Ascending aorta (tissue), 2 donors: ENCODE measurements around the gene DENND5B. TPM values are rescaled to one million over a fixed set of nuclear protein-coding genes. Genes with fewer than 3 reads are reported as not detected.

Experiments
- DNase-seq, 2 donors: peaks; one replicate each; pipeline ENCODE4 v3.0.0-alpha.2; 2019; ENCODE audit warnings: low spot score in 2 of 2
- H3K27ac ChIP-seq, 2 donors: fragments of 200-600 bp; sonication (generic); one replicate each; pipeline ENCODE4 v1.5.1; 2016 to 2017; ENCODE audit warnings: mild to moderate bottlenecking in 1 of 2
- H3K27me3 ChIP-seq: fragments of 200-600 bp; sonication (generic); one replicate; pipeline ENCODE4 v1.5.1; 2017
- H3K36me3 ChIP-seq, 2 donors: fragments of 200-600 bp; sonication (generic); one replicate each; pipeline ENCODE4 v1.5.1; 2016
- H3K4me1 ChIP-seq, 2 donors: fragments of 200-600 bp; sonication (generic); one replicate each; pipeline ENCODE4 v1.5.1; 2016 to 2017; ENCODE audit warnings: mild to moderate bottlenecking in 1 of 2
- H3K4me3 ChIP-seq, 2 donors: fragments of 200-600 bp; sonication (generic); one replicate each; pipeline ENCODE4 v1.5.1; 2016 to 2017; ENCODE audit warnings: mild to moderate bottlenecking in 1 of 2
- H3K9me3 ChIP-seq, 2 donors: fragments of 200-600 bp; sonication (generic); one replicate each; pipeline ENCODE4 v1.5.1; 2016
- intact Hi-C: fragments of 100-400 bp; cut with DNase I; formaldehyde crosslinking; loops from one replicate; pipeline ENCODE4 v1.15.1; 2023
- total RNA-seq: library from RNA; depleted of rRNA; stranded (reverse); fragments of >200 nt; gene quantifications from one replicate; pipeline ENCODE4 v1.1.0, GENCODE V29; 2016
- TF ChIP-seq, protein P1 (sequence below), 3 experiments: fragments of 200-600 bp in 2 of 3; fragments of 450-650 bp in 1 of 3; sonication (generic) in 2 of 3; IDR thresholded peaks; one replicate each; pipeline ENCODE4 v1.5.1; 2016 to 2019; ENCODE audit warnings: antibody characterized with exemption in 3 of 3, mild to moderate bottlenecking in 1 of 3, moderate library complexity in 1 of 3

Gene DENND5B
- total RNA-seq, 1 donor from 2014 or later: 4.7 TPM

DNA sequence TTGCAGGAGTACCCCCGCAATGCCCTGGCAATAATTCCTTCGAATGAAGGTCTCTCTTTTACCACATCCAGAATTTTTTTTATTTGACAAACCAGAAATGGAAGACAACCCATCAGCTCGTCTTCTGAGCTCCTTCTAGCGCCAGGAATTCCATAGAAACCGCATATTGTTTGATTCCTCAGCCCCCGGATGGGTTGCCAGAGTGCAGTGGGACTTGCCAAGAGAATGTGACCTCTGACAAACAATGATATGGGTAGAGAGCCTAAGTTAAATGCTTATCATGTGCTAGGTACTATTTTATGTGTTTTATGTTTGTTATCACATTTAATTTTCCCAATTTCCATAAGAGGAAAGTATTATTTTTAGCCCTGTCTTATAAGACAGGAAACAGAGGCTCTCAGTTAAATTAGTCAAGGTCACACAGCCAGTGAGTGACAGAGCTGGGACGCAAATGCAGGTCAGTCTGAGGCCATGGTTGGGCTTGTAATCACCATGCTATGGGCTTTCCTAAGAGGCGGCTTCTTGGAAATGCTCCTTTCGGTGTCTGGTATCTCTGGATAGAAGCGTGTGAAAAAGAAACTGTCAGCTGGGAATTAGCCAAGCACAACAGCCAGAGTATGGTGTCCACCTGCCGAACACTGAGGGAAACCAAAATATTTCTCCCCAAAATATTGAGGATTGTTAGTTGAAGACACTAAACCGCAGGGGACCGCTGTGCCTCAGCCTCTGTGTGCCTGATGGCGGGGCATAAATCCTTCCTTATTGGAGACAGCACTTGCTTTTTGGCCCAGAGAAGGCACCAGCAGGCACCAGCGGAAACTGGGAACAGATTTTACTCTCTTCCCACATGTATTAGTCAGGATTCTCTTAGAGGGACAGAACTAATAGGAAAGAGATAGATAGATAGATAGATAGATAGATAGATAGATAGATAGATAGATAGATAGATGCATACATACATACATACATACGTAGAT, 39.1 kb upstream of the DENND5B start:
- no peak for DNase-seq
- no peaks in the 10 kb centered on the region for H3K36me3 ChIP-seq
- TF ChIP-seq, protein P1, sequence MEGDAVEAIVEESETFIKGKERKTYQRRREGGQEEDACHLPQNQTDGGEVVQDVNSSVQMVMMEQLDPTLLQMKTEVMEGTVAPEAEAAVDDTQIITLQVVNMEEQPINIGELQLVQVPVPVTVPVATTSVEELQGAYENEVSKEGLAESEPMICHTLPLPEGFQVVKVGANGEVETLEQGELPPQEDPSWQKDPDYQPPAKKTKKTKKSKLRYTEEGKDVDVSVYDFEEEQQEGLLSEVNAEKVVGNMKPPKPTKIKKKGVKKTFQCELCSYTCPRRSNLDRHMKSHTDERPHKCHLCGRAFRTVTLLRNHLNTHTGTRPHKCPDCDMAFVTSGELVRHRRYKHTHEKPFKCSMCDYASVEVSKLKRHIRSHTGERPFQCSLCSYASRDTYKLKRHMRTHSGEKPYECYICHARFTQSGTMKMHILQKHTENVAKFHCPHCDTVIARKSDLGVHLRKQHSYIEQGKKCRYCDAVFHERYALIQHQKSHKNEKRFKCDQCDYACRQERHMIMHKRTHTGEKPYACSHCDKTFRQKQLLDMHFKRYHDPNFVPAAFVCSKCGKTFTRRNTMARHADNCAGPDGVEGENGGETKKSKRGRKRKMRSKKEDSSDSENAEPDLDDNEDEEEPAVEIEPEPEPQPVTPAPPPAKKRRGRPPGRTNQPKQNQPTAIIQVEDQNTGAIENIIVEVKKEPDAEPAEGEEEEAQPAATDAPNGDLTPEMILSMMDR (IDR thresholded peaks at IDR 0.05): no peak
- no peaks in the 10 kb centered on the region for H3K9me3 ChIP-seq
- no peaks in the 10 kb centered on the region for H3K27me3 ChIP-seq
- intact Hi-C loops: no loop called here
- peaks cover 0 to 6% of the 10 kb centered on the region in 2 donors for H3K4me1 ChIP-seq
- no peak overlapping the region for H3K4me3 ChIP-seq
- no peak overlapping the region for H3K27ac ChIP-seq

DNA sequence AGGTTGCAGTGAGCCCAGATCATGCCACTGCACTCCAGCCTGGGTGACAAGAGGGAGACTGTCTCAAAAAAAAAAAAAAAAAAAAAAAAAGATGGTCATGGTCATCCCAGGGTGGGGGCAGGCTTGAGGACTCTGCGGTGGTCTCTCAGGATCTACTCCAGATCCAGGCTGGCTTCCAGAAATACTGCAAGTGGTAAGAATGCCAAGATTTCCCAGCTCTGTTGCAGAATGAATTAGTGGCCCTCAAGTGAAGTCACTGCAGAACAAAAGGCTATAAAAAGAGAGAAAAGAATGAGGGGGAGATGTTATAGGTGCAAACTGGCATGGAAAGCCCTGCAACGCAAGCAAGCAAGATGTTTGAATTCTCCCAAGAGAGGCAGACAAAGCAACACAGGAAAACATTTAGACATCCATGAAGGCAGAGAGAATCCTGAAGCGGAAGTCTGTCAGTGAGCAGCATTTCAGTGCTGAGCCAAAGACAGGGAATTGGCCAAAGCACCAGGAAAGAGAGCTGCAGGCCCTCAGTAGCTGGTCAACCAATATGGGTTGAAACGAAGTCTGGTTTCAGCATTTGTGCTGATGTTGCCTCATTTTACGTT, 36.6 kb upstream of the DENND5B start:
- H3K4me3 ChIP-seq: no peak overlapping the region
- intact Hi-C loops: no loop called here
- no peaks in the 10 kb centered on the region for H3K9me3 ChIP-seq
- H3K27ac ChIP-seq: no peak overlapping the region
- no peak for DNase-seq
- H3K4me1 ChIP-seq: peaks cover 0 to 6% of the 10 kb centered on the region in 2 donors
- no peaks in the 10 kb centered on the region for H3K36me3 ChIP-seq
- TF ChIP-seq, protein P1 (IDR thresholded peaks at IDR 0.05): no peak
- H3K27me3 ChIP-seq: no peaks in the 10 kb centered on the region

DNA sequence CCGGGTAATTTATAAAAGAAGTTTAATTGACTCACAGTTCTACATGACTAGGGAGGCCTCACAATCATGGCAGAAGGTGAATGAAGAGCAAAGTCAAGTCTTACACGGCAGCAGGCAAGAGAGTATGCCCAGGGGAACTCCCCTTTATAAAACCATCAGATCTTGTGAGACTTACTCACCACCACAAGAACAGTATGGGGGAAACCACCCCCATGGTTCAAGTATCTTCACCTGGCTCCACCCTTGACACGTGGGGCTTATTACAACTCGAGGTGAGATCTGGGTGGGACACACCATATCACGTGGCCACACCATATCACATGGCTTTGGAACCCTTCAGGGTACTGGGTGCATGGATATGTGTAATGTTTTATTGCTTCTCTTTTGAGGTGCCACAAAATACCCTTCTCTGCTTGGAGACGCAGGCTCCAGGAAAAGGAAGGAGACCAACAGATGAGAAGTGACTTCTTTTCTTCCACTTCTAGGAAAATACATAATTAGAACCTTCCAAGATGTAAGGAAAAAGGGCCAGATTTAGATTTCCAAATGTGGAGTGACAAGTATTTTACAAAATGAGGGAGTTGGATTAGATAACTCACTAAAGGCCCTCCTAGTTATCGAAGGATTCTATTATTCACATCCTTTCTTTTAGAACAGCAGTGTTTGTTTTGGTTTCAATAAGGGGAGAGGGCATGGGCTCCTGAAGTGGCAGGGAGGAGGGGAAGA, 35.5 kb upstream of the DENND5B start:
- Histone ChIP-seq H3K27me3 (no peaks in the 10 kb centered on the region), H3K4me1 (peaks cover 0 to 6% of the 10 kb centered on the region in 2 donors), H3K36me3 (no peaks in the 10 kb centered on the region), H3K4me3 (no peak overlapping the region), H3K9me3 (no peaks in the 10 kb centered on the region), H3K27ac (no peak overlapping the region)
- intact Hi-C loops: no loop called here
- no peak for DNase-seq
- TF ChIP-seq, protein P1 (IDR thresholded peaks at IDR 0.05): no peak

DNA sequence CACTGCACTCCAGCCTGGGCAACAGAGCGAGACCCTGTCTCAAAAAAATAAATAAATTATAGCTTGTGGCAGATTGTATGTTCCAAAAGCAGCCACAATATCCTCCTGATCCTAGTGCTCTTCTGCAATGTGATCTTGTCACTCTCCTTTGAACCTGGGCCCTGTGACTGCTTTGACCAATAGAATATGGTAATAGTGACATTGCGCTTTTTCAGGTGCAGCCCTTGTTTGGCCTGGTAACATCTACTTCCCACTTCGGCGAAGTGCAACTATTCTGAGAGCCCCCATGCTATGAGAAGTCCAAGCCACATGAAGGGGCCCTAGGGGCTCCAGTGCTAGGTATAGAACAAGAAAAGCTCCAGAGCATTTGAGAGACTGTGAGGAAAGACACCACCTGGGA, 31.1 kb upstream of the DENND5B start:
- H3K27me3 ChIP-seq: no peaks in the 10 kb centered on the region
- TF ChIP-seq, protein P1 (IDR thresholded peaks at IDR 0.05): no peak
- no peaks in the 10 kb centered on the region for H3K36me3 ChIP-seq
- intact Hi-C loops: no loop called here
- no peaks in the 10 kb centered on the region for H3K9me3 ChIP-seq
- DNase-seq: no peak
- H3K27ac ChIP-seq: no peak overlapping the region
- H3K4me3 ChIP-seq: no peak overlapping the region
- peaks cover 0 to 5% of the 10 kb centered on the region in 2 donors for H3K4me1 ChIP-seq

DNA sequence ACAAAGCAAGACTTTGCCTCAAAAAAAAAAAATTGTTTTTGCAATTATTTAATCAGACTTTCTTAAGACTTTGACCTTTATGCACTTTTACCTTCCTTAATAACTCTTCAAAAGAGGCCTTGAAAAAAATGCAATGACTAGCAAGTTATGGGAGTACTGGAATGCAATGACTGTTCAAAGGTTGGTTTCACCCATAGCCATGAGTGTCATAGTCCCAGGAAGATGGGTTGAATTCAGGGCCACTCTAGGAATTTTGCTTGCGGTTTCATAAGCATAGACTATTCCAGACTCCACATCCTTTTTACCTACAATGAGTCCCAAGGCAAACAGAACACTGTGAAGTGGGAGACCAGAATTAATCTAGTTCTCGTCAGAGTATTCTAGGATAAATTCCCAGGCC, 29.4 kb upstream of the DENND5B start:
- H3K27ac ChIP-seq: no peak overlapping the region
- H3K4me3 ChIP-seq: no peak overlapping the region
- DNase-seq: no peak
- H3K36me3 ChIP-seq: no peaks in the 10 kb centered on the region
- no peaks in the 10 kb centered on the region for H3K27me3 ChIP-seq
- peaks cover 0 to 5% of the 10 kb centered on the region in 2 donors for H3K4me1 ChIP-seq
- TF ChIP-seq, protein P1 (IDR thresholded peaks at IDR 0.05): no peak
- intact Hi-C loops: no loop called here
- H3K9me3 ChIP-seq: no peaks in the 10 kb centered on the region
